ENCODE measurements around the gene LILRB1. TPM values are rescaled to one million over a fixed set of nuclear protein-coding genes. Genes with fewer than 3 reads are reported as not detected.
"Not testable (repeated sequence)": the region's sequence is repeated elsewhere in the genome, so short reads cannot be mapped to it uniquely, and the experiment has no call there.

LILRB1 gene
- total RNA-seq, 1 experiment from 2014 or later = not detected

DNA sequence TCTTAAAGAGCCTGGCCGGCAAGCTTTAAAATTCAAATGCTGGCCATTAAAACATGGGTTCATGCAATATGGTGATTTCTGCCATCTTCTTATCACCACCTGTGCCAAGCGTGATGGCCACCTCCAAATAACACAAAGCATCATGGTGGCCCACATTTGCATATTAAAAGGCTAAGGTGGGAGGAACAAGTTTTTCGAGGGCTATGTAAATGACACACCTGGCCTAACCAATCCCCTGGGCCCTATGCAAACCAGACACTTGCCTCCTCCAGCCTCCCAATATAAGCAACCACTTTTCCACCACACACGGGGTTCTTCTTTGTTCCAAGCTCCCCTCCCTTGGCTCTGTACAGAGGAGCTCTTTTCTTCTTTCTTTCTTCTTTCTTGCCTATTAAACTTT, 46.9 kb downstream of the LILRB1 start:
- Mint-ChIP-seq H3K27me3 (ENCODE audit: unreplicated experiment) (peaks cover 31% of the 10 kb centered on the region), H3K36me3 (ENCODE audit: insufficient read depth, unreplicated experiment) (no peaks in the 10 kb centered on the region), H3K4me1 (ENCODE audit: low read depth, unreplicated experiment) (no peaks in the 10 kb centered on the region), H3K27ac (ENCODE audit: unreplicated experiment) (no peak overlapping the region), H3K9me3 (ENCODE audit: low read depth, unreplicated experiment) (peaks cover 5% of the 10 kb centered on the region), H3K4me3 (ENCODE audit: low read depth, unreplicated experiment) (no peak overlapping the region)
- intact Hi-C loops (cut with micrococcal nuclease; ENCODE audit: unreplicated experiment) = no loop called here
- TF ChIP-seq, protein P1, sequence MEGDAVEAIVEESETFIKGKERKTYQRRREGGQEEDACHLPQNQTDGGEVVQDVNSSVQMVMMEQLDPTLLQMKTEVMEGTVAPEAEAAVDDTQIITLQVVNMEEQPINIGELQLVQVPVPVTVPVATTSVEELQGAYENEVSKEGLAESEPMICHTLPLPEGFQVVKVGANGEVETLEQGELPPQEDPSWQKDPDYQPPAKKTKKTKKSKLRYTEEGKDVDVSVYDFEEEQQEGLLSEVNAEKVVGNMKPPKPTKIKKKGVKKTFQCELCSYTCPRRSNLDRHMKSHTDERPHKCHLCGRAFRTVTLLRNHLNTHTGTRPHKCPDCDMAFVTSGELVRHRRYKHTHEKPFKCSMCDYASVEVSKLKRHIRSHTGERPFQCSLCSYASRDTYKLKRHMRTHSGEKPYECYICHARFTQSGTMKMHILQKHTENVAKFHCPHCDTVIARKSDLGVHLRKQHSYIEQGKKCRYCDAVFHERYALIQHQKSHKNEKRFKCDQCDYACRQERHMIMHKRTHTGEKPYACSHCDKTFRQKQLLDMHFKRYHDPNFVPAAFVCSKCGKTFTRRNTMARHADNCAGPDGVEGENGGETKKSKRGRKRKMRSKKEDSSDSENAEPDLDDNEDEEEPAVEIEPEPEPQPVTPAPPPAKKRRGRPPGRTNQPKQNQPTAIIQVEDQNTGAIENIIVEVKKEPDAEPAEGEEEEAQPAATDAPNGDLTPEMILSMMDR (IDR thresholded peaks at IDR 0.05; ENCODE audit: unreplicated experiment) = no peak
- BruUV-seq (replicated peaks) = no TSS peak
- DNase-seq = no peak
- CTCF ChIA-PET = interaction anchor here (0.7 kb wide), 1 partner anchor 17 kb away, joined by 5 read pairs; no protein-coding TSS in a partner anchor

DNA sequence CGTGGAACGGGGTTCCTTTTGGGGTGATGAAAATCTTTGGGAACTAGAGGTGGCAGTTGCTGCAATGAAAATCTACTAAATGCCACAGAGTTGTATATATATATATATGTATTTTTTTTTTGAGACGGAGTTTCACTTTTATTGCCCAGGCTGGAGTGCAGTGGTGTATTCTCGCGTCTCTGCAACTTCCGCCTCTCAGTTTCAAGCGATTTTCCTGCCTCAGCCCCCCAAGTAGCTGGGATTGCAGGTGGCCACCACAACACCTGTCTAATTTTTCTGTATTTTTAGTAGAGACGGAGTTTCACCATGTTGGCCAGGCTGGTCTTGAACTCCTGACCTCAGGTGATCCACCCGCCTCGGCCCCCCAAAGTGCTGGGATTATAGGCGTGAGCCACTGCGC, 51.3 kb downstream of the LILRB1 start:
- H3K4me1 Mint-ChIP-seq (ENCODE audit: low read depth, unreplicated experiment); intact Hi-C loops (cut with micrococcal nuclease; ENCODE audit: unreplicated experiment); BruUV-seq (replicated peaks); H3K27ac Mint-ChIP-seq (ENCODE audit: unreplicated experiment); H3K9me3 Mint-ChIP-seq (ENCODE audit: low read depth, unreplicated experiment); H3K36me3 Mint-ChIP-seq (ENCODE audit: insufficient read depth, unreplicated experiment); H3K4me3 Mint-ChIP-seq (ENCODE audit: low read depth, unreplicated experiment); DNase-seq: not testable (repeated sequence)
- H3K27me3 Mint-ChIP-seq (ENCODE audit: unreplicated experiment) = peaks cover 26% of the 10 kb centered on the region
- CTCF ChIA-PET = interaction anchor here (3.9 kb wide), 1 partner anchor 8 kb away, joined by 10 read pairs; no protein-coding TSS in a partner anchor

DNA sequence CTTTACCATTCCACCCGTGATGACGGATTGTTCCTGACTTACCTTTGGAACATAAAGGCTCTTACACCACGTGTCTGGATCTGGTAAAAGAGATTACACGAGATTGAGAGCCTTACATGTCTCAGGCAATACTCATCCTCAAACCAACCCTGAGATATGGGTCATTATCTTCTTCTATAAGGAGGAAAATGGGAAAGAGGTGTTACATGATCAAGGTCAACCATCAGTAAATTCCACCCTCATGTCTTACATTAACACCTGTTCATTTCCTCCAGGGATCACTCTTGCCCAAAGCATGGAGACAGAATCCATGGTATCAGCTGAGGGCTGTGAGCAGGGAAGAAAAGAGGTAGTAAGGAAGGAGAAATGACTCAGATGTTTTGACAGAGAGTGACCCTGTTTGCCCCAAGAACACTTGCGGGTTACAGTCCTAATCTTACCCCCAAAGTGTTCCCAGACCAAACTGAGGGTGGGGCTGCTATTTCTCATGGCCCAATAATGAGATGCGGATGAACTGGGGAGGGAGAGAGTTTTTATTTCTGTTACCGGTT, 52.1 kb downstream of the LILRB1 start:
- BruUV-seq (replicated peaks) = no TSS peak
- TF ChIP-seq, protein P1 (IDR thresholded peaks at IDR 0.05; ENCODE audit: unreplicated experiment) = no peak
- no peak for DNase-seq
- H3K36me3 Mint-ChIP-seq (ENCODE audit: insufficient read depth, unreplicated experiment) = no peaks in the 10 kb centered on the region
- intact Hi-C loops (cut with micrococcal nuclease; ENCODE audit: unreplicated experiment) = no loop called here
- H3K4me1 Mint-ChIP-seq (ENCODE audit: low read depth, unreplicated experiment) = no peaks in the 10 kb centered on the region
- H3K9me3 Mint-ChIP-seq (ENCODE audit: low read depth, unreplicated experiment) = peaks cover 5% of the 10 kb centered on the region
- no peak overlapping the region for H3K27ac Mint-ChIP-seq (ENCODE audit: unreplicated experiment)
- peaks cover 25% of the 10 kb centered on the region for H3K27me3 Mint-ChIP-seq (ENCODE audit: unreplicated experiment)
- no peak overlapping the region for H3K4me3 Mint-ChIP-seq (ENCODE audit: low read depth, unreplicated experiment)
- CTCF ChIA-PET = interaction anchor here (3.9 kb wide), 1 partner anchor 8 kb away, joined by 10 read pairs; no protein-coding TSS in a partner anchor

DNA sequence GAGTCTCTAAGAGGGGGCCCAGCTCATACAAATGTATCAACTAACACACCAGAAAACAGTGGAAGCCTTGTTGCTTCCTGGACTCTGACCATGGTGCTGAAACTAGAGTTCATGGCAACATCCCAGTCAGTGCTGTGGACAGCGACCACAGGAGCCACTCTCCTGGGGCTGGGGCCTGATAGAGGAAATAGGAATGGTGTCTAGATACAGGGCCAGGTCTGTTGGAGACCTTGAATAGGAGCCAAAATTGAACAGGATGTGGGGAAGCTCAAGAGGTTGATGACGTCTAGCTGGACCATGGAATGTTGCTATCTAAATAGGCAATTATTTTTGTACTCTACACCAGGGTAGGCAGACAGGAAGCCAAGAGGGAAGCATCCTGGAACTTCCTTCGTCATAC, 54.2 kb downstream of the LILRB1 start:
- Mint-ChIP-seq H3K4me1 (ENCODE audit: low read depth, unreplicated experiment) (no peaks in the 10 kb centered on the region), H3K27me3 (ENCODE audit: unreplicated experiment) (peaks cover 21% of the 10 kb centered on the region), H3K4me3 (ENCODE audit: low read depth, unreplicated experiment) (no peak overlapping the region), H3K27ac (ENCODE audit: unreplicated experiment) (no peak overlapping the region), H3K9me3 (ENCODE audit: low read depth, unreplicated experiment) (peaks cover 5% of the 10 kb centered on the region), H3K36me3 (ENCODE audit: insufficient read depth, unreplicated experiment) (no peaks in the 10 kb centered on the region)
- TF ChIP-seq, protein P1 (IDR thresholded peaks at IDR 0.05; ENCODE audit: unreplicated experiment) = no peak
- intact Hi-C loops (cut with micrococcal nuclease; ENCODE audit: unreplicated experiment) = no loop called here
- CTCF ChIA-PET = interaction anchor here (3.9 kb wide), 1 partner anchor 10 kb away, joined by 10 read pairs; no protein-coding TSS in a partner anchor
- no TSS peak for BruUV-seq (replicated peaks)
- peak; percentile 37 for DNase-seq

Small RNA genes lying within 50 kb of the gene (microRNA-seq; reads per million reads assigned to microRNA genes)
- not detected for gene MIR8061

Other genes starting within 250 kb of the LILRB1 start
- 2.9 and 3.9 TPM in 2 replicates for gene TTYH1, start 215.0 kb upstream of the LILRB1 start, total RNA-seq (2022)
- gene LENG8, start 181.3 kb upstream of the LILRB1 start, total RNA-seq (2022) = 256 and 267 TPM in 2 replicates
- gene LENG9, start 166.7 kb upstream of the LILRB1 start, total RNA-seq (2022) = 14.7 and 16.4 TPM in 2 replicates
- 12.9 and 19.7 TPM in 2 replicates for gene CDC42EP5, start 157.2 kb upstream of the LILRB1 start, total RNA-seq (2022)
- gene LAIR2, start 127.7 kb upstream of the LILRB1 start, total RNA-seq (2022) = not detected in 2 replicates
- not detected in 2 replicates for gene LILRA2, start 56.7 kb upstream of the LILRB1 start, total RNA-seq (2022)
- gene LILRA1, start 36.9 kb upstream of the LILRB1 start, total RNA-seq (2022) = not detected in 2 replicates
- not detected in 2 replicates for gene LILRB4, start 32.5 kb downstream of the LILRB1 start, total RNA-seq (2022)
- gene KIR3DL3, start 94.0 kb downstream of the LILRB1 start, total RNA-seq (2022) = not detected in 2 replicates
- gene KIR2DL3, start 108.0 kb downstream of the LILRB1 start, total RNA-seq (2022) = not detected in 2 replicates
- gene KIR2DL1, start 139.3 kb downstream of the LILRB1 start, total RNA-seq (2022) = not detected in 2 replicates
- gene KIR2DL4, start 173.1 kb downstream of the LILRB1 start, total RNA-seq (2022) = not detected in 2 replicates
- gene KIR3DL1, start 186.0 kb downstream of the LILRB1 start, total RNA-seq (2022) = not detected in 2 replicates
- gene KIR2DS4, start 202.2 kb downstream of the LILRB1 start, total RNA-seq (2022) = not detected in 2 replicates
- gene KIR3DL2, start 220.0 kb downstream of the LILRB1 start, total RNA-seq (2022) = not detected in 2 replicates
- not detected in 2 replicates for gene FCAR, start 243.8 kb downstream of the LILRB1 start, total RNA-seq (2022)

All from Calu3 (cell line).